HL-60 (cell line): Measurements from ENCODE around the gene MSI2.
"Not testable (repeated sequence)": the region's sequence is repeated elsewhere in the genome, so short reads cannot be mapped to it uniquely, and the experiment has no call there.

Source experiments
- DNase-seq, 2 experiments: peaks; one replicate each; pipeline ENCODE4 v3.0.0-alpha.2; 2010 to 2020; ENCODE audit warnings: low read depth in 1 of 2, low spot score in 1 of 2
- H3K27ac ChIP-seq: fragments of 250-450 bp; sonication (Bioruptor Pico); replicated peaks from 2 replicates; pipeline ENCODE4 v1.5.1; 2020; ENCODE audit warnings: mild to moderate bottlenecking, moderate library complexity
- H3K27me3 ChIP-seq: fragments of 250-450 bp; sonication (Bioruptor Pico); 2 replicates; pipeline ENCODE4 v1.5.1; 2021; ENCODE audit warnings: mild to moderate bottlenecking, moderate library complexity; ENCODE audit not compliant: insufficient read depth, poor library complexity, severe bottlenecking
- H3K4me3 ChIP-seq: replicated peaks from 2 replicates; pipeline ENCODE4 v1.5.1; 2011; ENCODE audit warnings: mild to moderate bottlenecking, control low read depth, low read length; ENCODE audit not compliant: insufficient read depth
- GABPA ChIP-seq: IDR thresholded peaks from 2 replicates; pipeline ENCODE4 v1.6.1; 2012; ENCODE audit warnings: low read depth
- POLR2AphosphoS5 ChIP-seq: IDR thresholded peaks from 2 replicates; pipeline ENCODE4 v1.6.1; 2012; ENCODE audit warnings: low read depth
- REST ChIP-seq: IDR thresholded peaks from 2 replicates; pipeline ENCODE4 v1.6.1; 2012; ENCODE audit warnings: low read depth; ENCODE audit not compliant: insufficient replicate concordance
- SPI1 ChIP-seq: IDR thresholded peaks from 2 replicates; pipeline ENCODE4 v1.6.1; 2012; ENCODE audit warnings: low read depth, mild to moderate bottlenecking, borderline replicate concordance
- TF ChIP-seq, protein P1 (sequence below): IDR thresholded peaks from one replicate; pipeline ENCODE4 v1.5.1; 2011; ENCODE audit warnings: low read length, control low read depth, inconsistent platforms; ENCODE audit not compliant: insufficient read depth

Gene MSI2

GRCh38 chr17:57496382-57496781, 240.1 kb downstream of the MSI2 start:
- no peak for DNase-seq
- Histone ChIP-seq H3K27ac (no peak overlapping the region), H3K27me3 (no peaks in the 10 kb centered on the region), H3K4me3 (no peak overlapping the region)
- TF ChIP-seq REST (no peak), POLR2AphosphoS5 (no peak), GABPA (no peak), SPI1 (no peak)
- TF ChIP-seq, protein P1, sequence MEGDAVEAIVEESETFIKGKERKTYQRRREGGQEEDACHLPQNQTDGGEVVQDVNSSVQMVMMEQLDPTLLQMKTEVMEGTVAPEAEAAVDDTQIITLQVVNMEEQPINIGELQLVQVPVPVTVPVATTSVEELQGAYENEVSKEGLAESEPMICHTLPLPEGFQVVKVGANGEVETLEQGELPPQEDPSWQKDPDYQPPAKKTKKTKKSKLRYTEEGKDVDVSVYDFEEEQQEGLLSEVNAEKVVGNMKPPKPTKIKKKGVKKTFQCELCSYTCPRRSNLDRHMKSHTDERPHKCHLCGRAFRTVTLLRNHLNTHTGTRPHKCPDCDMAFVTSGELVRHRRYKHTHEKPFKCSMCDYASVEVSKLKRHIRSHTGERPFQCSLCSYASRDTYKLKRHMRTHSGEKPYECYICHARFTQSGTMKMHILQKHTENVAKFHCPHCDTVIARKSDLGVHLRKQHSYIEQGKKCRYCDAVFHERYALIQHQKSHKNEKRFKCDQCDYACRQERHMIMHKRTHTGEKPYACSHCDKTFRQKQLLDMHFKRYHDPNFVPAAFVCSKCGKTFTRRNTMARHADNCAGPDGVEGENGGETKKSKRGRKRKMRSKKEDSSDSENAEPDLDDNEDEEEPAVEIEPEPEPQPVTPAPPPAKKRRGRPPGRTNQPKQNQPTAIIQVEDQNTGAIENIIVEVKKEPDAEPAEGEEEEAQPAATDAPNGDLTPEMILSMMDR: no peak

- DNase-seq: no peak
- H3K27me3 ChIP-seq: no peaks in the 10 kb centered on the region
- H3K27ac ChIP-seq: no peak overlapping the region
- no peak for TF ChIP-seq REST
- no peak for TF ChIP-seq POLR2AphosphoS5
- TF ChIP-seq SPI1: no peak
- no peak for TF ChIP-seq GABPA
- TF ChIP-seq, protein P1: no peak
- no peak overlapping the region for H3K4me3 ChIP-seq
Observed at GRCh38 chr17:57498443-57498842, 242.1 kb downstream of the MSI2 start.

DNA sequence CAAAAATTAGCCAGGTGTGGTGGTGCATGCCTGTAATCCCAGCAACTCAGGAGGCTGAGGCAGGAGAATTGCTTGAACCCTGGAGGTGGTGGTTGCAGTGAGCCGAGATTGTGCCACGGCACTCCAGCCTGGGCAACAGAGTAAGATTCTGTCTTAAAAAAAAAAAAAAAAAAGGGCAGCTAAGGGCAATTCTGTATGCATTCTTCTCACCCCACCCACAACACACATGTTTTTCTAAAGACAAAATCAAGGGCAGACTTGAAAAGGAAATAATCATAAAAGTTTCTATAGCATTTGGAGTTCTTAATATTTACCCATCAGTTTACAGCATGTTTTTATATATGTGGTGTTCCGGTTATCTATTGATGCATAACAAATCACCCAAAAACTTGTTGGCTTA, 242.9 kb downstream of the MSI2 start:
- H3K27ac ChIP-seq, DNase-seq, H3K27me3 ChIP-seq: not testable (repeated sequence)

DNA sequence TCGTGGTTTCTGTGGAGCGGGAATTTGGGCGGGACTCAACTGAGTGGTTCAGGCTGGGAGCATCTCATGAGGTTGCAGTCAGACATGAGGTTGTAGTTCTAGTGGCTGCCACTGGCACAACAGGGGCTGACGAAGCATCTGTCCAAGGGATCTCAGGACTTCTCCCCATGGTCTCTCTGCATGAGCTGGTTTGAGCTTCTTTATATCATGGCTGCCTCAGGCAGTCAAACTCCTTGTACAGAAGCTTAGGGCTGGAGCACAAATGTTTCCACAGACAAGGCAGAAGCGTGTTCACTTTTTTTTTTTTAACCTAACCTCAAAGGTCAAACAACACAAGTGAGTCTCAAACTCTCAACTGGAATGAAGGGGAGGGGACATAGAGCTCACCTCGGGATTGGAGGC, 243.3 kb downstream of the MSI2 start:
- no peaks in the 10 kb centered on the region for H3K27me3 ChIP-seq
- no peak for DNase-seq
- no peak overlapping the region for H3K27ac ChIP-seq
- TF ChIP-seq, protein P1: no peak
- TF ChIP-seq GABPA: no peak
- TF ChIP-seq POLR2AphosphoS5: no peak
- no peak for TF ChIP-seq SPI1
- TF ChIP-seq REST: no peak
- H3K4me3 ChIP-seq: no peak overlapping the region

More for the DNA sequence above, 242.9 kb downstream of the MSI2 start:
- not testable (repeated sequence) for H3K4me3 ChIP-seq
